ENCODE measurements around the gene MT1X.
"Not testable (repeated sequence)": the region's sequence is repeated elsewhere in the genome, so short reads cannot be mapped to it uniquely, and the experiment has no call there.

MT1X gene

GRCh38 chr16:56669005-56669839 lies 13.0 kb upstream of the MT1X start, which contains the start of gene MT1H:
Gene MT1H (plus strand): TSS chr16:56669814. CDS start chr16:56669885, 71 bp downstream.
- H3K9me3 Mint-ChIP-seq: no peaks in the 10 kb centered on the region
- H3K27ac Mint-ChIP-seq: peak within 1 kb of the TSS in 1 of 3 experiments; percentile 67
- no peaks in the 10 kb centered on the region for H3K36me3 Mint-ChIP-seq (ENCODE audit: low read depth)
- peaks cover 100% of the 10 kb centered on the region for H3K27me3 Mint-ChIP-seq (ENCODE audit: low read depth)
- H3K4me1 Mint-ChIP-seq: peaks cover 10% of the 10 kb centered on the region
- H3K4me3 Mint-ChIP-seq: peak within 1 kb of the TSS; percentile 20 to 69 (median 68)
- TF ChIP-seq CTCF (IDR thresholded peaks at IDR 0.05; ENCODE audit: unreplicated experiment in 3 of 3): no peak

- Mint-ChIP-seq H3K27ac (peak overlapping the region in 1 of 3 experiments; percentile 67), H3K4me1 (peaks cover 12% of the 10 kb centered on the region), H3K4me3 (peak overlapping the region; percentile 20 to 69 (median 68)), H3K36me3 (ENCODE audit: low read depth) (no peaks in the 10 kb centered on the region), H3K27me3 (ENCODE audit: low read depth) (peaks cover 100% of the 10 kb centered on the region), H3K9me3 (no peaks in the 10 kb centered on the region)
- no peak for TF ChIP-seq CTCF (IDR thresholded peaks at IDR 0.05; ENCODE audit: unreplicated experiment in 3 of 3)
Measured at GRCh38 chr16:56669840-56670619, 12.2 kb upstream of the MT1X start.

GRCh38 chr16:56670620-56670934 lies 11.7 kb upstream of the MT1X start:
- Mint-ChIP-seq H3K36me3 (ENCODE audit: low read depth) (no peaks in the 10 kb centered on the region), H3K4me3 (peak overlapping the region in 2 of 3 experiments; percentile 21 to 47), H3K27me3 (ENCODE audit: low read depth) (peaks cover 100% of the 10 kb centered on the region), H3K4me1 (peaks cover 17% of the 10 kb centered on the region), H3K9me3 (no peaks in the 10 kb centered on the region), H3K27ac (peak overlapping the region in 1 of 3 experiments; percentile 48)
- no peak for TF ChIP-seq CTCF (IDR thresholded peaks at IDR 0.05; ENCODE audit: unreplicated experiment in 3 of 3)

GRCh38 chr16:56671691-56672090 lies 10.6 kb upstream of the MT1X start:
- not testable (repeated sequence) for H3K9me3 Mint-ChIP-seq; H3K36me3 Mint-ChIP-seq (ENCODE audit: low read depth); H3K27ac Mint-ChIP-seq
- Mint-ChIP-seq H3K27me3 (ENCODE audit: low read depth) (peaks cover 100% of the 10 kb centered on the region), H3K4me1 (peaks cover 21% of the 10 kb centered on the region), H3K4me3 (peak overlapping the region in 1 of 3 experiments; percentile 6)

- H3K27ac Mint-ChIP-seq; H3K36me3 Mint-ChIP-seq (ENCODE audit: low read depth); H3K9me3 Mint-ChIP-seq; H3K4me3 Mint-ChIP-seq: not testable (repeated sequence)
- Mint-ChIP-seq H3K4me1 (peaks cover 21% of the 10 kb centered on the region), H3K27me3 (ENCODE audit: low read depth) (peaks cover 100% of the 10 kb centered on the region)
Measured at GRCh38 chr16:56672171-56672570, 10.1 kb upstream of the MT1X start.

GRCh38 chr16:56672761-56673536 lies 9.3 kb upstream of the MT1X start:
- Mint-ChIP-seq H3K9me3 (no peaks in the 10 kb centered on the region), H3K36me3 (ENCODE audit: low read depth) (no peaks in the 10 kb centered on the region), H3K27me3 (ENCODE audit: low read depth) (peaks cover 100% of the 10 kb centered on the region), H3K4me1 (peaks cover 21% of the 10 kb centered on the region), H3K27ac (no peak overlapping the region), H3K4me3 (no peak overlapping the region)
- no peak for TF ChIP-seq CTCF (IDR thresholded peaks at IDR 0.05; ENCODE audit: unreplicated experiment in 3 of 3)
